22Rv1 (cell line): Measurements from ENCODE around the gene LGALS1.

Experiments
- ZFX ChIP-seq: fragments of 450-650 bp; IDR thresholded peaks from 2 replicates; pipeline ENCODE4 v1.6.1; 2017; ENCODE audit warnings: antibody characterized with exemption, borderline replicate concordance
- TF ChIP-seq, protein P1 (sequence below): fragments of 450-650 bp; IDR thresholded peaks from 2 replicates; pipeline ENCODE4 v1.5.1; 2017; ENCODE audit warnings: mild to moderate bottlenecking

DNA sequence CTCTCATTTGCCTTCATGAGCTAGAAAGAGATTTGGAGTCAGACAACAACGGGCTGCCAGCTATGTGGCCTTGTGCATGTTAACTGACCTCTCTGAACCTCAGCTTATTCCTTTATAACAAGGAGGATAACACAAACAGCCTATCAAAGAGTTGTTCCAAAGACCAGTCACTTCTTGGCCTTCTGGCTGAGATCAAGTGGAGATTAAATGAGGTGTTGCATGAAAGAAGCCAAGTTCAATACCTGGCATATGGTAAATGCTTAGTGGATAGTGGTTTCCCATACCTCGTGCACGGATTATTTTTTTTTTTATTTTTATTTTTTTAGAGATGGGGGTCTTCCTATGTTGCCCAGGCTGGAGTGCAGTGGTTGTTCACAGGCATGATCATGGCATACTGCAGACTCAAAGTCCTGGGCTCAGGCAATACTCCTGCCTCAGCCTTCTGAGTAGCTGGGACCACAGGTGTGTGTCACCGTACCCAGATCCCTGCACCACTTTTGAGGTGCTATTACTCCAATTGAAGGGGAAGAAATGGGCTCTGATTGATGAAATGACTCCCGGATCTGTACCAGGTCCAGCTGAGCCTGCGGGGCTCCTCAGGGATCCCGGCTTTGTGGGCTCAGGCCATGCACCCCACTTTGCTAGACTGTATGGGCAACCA is 4.9 kb downstream of the LGALS1 start:
- TF ChIP-seq, protein P1, sequence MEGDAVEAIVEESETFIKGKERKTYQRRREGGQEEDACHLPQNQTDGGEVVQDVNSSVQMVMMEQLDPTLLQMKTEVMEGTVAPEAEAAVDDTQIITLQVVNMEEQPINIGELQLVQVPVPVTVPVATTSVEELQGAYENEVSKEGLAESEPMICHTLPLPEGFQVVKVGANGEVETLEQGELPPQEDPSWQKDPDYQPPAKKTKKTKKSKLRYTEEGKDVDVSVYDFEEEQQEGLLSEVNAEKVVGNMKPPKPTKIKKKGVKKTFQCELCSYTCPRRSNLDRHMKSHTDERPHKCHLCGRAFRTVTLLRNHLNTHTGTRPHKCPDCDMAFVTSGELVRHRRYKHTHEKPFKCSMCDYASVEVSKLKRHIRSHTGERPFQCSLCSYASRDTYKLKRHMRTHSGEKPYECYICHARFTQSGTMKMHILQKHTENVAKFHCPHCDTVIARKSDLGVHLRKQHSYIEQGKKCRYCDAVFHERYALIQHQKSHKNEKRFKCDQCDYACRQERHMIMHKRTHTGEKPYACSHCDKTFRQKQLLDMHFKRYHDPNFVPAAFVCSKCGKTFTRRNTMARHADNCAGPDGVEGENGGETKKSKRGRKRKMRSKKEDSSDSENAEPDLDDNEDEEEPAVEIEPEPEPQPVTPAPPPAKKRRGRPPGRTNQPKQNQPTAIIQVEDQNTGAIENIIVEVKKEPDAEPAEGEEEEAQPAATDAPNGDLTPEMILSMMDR: no peak
- TF ChIP-seq ZFX: no peak
